Kidney (tissue), 14 donors: ENCODE results near the gene RHCG. TPM values are rescaled to one million over a fixed set of nuclear protein-coding genes. Genes with fewer than 3 reads are reported as not detected.
A peak's percentile ranks its signal among the peaks of the same experiment; 100 is the strongest.

ENCODE experiments used
- DNase-seq, 5 donors: peaks; one replicate each; pipeline ENCODE4 v3.0.0-alpha.2; 2013 to 2020
- FAIRE-seq: peaks from 2 replicates; lab custom pipeline; 2012; peaks lifted over from hg19 to GRCh38; lab: Jason Lieb, UNC
- H3K27ac ChIP-seq, 2 donors: one replicate each; pipeline ENCODE4 v1.7.0; 2013; ENCODE audit warnings: low read depth in 2 of 2, low read length in 2 of 2, inconsistent platforms in 1 of 2
- H3K27me3 ChIP-seq: one replicate; pipeline ENCODE4 v1.7.1; 2013; ENCODE audit warnings: low read length, inconsistent platforms; ENCODE audit not compliant: control insufficient read depth, insufficient read depth
- H3K36me3 ChIP-seq, 3 donors: one replicate each; pipeline versions ENCODE4 v1.7.0 to v1.7.1; 2013; ENCODE audit warnings: low read length in 3 of 3, control low read depth in 1 of 3, inconsistent platforms in 1 of 3; ENCODE audit not compliant: insufficient read depth in 3 of 3, control insufficient read depth in 2 of 3
- H3K4me1 ChIP-seq, 3 donors: one replicate each; pipeline versions ENCODE4 v1.7.0 to v1.7.1; 2013; ENCODE audit warnings: low read length in 3 of 3, inconsistent platforms in 1 of 3, low read depth in 1 of 3; ENCODE audit not compliant: control insufficient read depth in 2 of 3, insufficient read depth in 2 of 3
- H3K4me3 ChIP-seq, 3 donors: one replicate each; pipeline versions ENCODE4 v1.7.0 to v1.8.1; 2013; ENCODE audit warnings: low read length in 3 of 3, control low read depth in 1 of 3, inconsistent platforms in 1 of 3
- H3K9ac ChIP-seq, 3 donors: one replicate each; pipeline versions ENCODE4 v1.7.0 to v1.7.1; 2013; ENCODE audit warnings: low read length in 3 of 3, control low read depth in 1 of 3, inconsistent platforms in 1 of 3
- H3K9me3 ChIP-seq, 3 donors: one replicate each; pipeline versions ENCODE4 v1.7.0 to v1.7.1; 2013; ENCODE audit warnings: low read length in 3 of 3, control low read depth in 1 of 3, inconsistent platforms in 1 of 3; ENCODE audit not compliant: control insufficient read depth in 2 of 3, insufficient read depth in 1 of 3
- intact Hi-C: fragments of 100-400 bp; cut with DNase I; formaldehyde crosslinking; loops from one replicate; pipeline ENCODE4 v1.11.1; 2022
- polyA plus RNA-seq: library from polyadenylated mRNA; stranded (reverse); fragments of 350-450 nt; fragmentation: Illumina TruSeq; extraction: RNeasy Lipid Tissue Mini Kit (QIAGEN cat#74804); gene quantifications from one replicate; pipeline ENCODE4 v1.2.3, GENCODE V29; 2014; ENCODE audit warnings: low read depth, low replicate concordance; ENCODE audit not compliant: insufficient read depth
- total RNA-seq: library from RNA; stranded (reverse); fragmentation: NEBNext Ultra II Directional; extraction: Animal tissue kit (Norgen Biotek cat#: 25700); gene quantifications from one replicate; pipeline ENCODE4 v1.2.1, GENCODE V29; 2021
- TF ChIP-seq, protein P1 (sequence below): IDR thresholded peaks from 3 replicates; pipeline ENCODE4 v1.5.1; 2012; ENCODE audit warnings: mild to moderate bottlenecking, moderate library complexity, borderline replicate concordance; ENCODE audit not compliant: insufficient read depth; ENCODE audit errors: extremely low read depth
- donor health status: control.
- donor health status: control.
- donor health status: control.
- donor health status: control.
- donor health status: control.
- donor health status: DM: yes; HTN: yes; CAD: no.
- donor health status: Normal renal cell carcinoma (clear cell type).

Gene RHCG
- total and polyA plus RNA-seq, 2 donors from 2014 or later, result 1.5 to 373 TPM

DNA sequence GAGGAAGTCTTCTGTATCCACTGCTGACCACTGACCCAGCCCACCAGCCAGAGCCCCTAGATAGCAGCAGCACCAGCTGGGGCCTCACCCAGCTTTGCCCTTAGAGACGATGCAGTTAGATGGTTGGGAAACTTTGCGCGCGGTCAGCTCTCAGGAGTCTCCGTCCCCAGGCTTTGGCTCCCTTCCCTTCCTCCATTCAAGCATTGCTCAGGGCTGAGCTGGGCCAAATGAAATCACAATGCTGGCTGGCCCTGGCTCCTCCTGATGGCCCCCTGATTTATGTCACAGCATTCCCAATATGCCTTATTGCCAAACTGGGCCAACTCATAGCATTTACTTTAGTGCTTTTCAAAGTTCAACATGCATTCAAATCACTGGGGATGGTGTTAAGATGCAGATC lies 34.6 kb upstream of the RHCG start:
- no peak overlapping the region for H3K9ac ChIP-seq
- no peak for FAIRE-seq
- no peaks in the 10 kb centered on the region for H3K36me3 ChIP-seq
- H3K4me3 ChIP-seq, result no peak overlapping the region
- TF ChIP-seq, protein P1, sequence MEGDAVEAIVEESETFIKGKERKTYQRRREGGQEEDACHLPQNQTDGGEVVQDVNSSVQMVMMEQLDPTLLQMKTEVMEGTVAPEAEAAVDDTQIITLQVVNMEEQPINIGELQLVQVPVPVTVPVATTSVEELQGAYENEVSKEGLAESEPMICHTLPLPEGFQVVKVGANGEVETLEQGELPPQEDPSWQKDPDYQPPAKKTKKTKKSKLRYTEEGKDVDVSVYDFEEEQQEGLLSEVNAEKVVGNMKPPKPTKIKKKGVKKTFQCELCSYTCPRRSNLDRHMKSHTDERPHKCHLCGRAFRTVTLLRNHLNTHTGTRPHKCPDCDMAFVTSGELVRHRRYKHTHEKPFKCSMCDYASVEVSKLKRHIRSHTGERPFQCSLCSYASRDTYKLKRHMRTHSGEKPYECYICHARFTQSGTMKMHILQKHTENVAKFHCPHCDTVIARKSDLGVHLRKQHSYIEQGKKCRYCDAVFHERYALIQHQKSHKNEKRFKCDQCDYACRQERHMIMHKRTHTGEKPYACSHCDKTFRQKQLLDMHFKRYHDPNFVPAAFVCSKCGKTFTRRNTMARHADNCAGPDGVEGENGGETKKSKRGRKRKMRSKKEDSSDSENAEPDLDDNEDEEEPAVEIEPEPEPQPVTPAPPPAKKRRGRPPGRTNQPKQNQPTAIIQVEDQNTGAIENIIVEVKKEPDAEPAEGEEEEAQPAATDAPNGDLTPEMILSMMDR, result no peak
- no peaks in the 10 kb centered on the region for H3K9me3 ChIP-seq
- no peak overlapping the region for H3K27ac ChIP-seq
- intact Hi-C loops, result no loop called here
- no peaks in the 10 kb centered on the region for H3K27me3 ChIP-seq
- H3K4me1 ChIP-seq, result peaks cover 0 to 3% (median 0%) of the 10 kb centered on the region in 3 donors
- DNase-seq, result no peak

DNA sequence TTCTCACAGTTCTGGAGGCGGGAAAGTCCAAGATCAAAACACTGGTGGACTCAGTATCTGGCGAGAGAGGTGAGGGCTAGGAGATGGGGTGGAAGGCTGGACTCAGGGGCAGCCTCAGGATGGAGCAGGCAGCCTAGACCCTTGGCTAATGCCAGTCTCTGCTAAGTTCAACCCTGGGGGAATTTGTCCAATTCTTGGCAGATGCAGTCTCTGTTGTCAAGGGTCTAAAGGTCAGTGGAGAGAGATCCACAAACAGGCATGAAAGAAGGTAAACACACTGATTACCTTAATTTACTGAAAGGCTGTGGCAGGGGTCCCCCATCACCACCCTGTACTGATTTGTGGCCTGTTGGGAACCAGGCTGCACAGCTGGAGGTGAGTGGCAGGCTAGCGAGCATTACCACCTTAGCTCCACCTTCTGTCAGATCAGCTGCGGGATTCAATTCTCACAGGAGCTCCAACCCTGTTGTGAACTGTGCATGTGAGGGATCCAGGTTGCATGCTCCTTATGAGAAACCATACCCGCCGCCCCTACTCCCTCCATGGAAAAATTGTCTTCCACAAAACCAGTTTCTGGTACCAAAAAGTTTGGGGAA lies 32.5 kb upstream of the RHCG start:
- DNase-seq (no peak), FAIRE-seq (no peak)
- Histone ChIP-seq H3K4me1 (peaks cover 0 to 3% (median 0%) of the 10 kb centered on the region in 3 donors), H3K4me3 (no peak overlapping the region), H3K36me3 (no peaks in the 10 kb centered on the region), H3K27me3 (no peaks in the 10 kb centered on the region), H3K27ac (no peak overlapping the region), H3K9ac (no peak overlapping the region), H3K9me3 (no peaks in the 10 kb centered on the region)
- intact Hi-C loops, result no loop called here
- TF ChIP-seq, protein P1, result no peak

DNA sequence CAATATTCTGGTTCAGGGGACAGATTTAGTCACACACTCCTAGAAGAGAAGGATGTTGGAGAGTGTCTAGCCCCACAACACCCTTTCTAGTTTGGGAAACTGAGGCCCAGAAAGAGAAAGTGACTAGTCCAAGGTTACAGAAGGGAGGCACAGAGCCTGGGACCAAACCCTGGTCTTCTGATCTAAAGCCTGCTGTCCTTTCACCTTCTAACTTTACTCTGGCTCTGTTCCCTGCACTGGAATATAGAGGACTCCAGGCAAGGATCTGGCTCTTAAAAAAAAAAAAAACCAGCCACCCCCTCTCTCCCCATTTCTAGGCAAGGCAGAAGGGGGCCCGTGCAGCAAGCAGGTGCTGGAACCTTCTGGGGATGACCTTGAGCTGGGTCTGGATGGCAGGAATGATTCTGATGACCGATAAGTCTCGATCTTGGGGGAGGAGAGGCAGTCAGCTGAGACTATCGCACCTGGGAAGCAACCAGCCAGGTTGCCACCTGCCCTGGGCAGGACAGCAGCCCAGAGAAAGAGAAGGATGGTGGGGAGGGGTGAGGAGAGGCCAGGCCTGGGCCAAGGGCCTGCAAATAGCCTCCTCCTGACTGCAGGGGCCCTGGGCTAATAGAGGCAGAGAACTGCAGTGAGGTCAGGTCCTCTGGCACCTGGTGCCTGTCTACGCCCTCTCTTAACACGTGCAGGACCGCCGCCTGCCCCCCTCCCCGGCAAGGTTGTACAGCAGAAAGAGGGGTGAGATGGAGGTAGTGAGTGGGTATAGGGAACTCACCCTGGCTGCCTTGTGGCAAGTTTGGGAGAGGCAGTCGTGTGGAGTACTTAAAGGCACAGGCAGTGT lies 30.4 kb upstream of the RHCG start:
- DNase-seq, result no peak
- intact Hi-C loops, result no loop called here
- H3K36me3 ChIP-seq, result no peaks in the 10 kb centered on the region
- H3K9ac ChIP-seq, result no peak overlapping the region
- H3K27me3 ChIP-seq, result no peaks in the 10 kb centered on the region
- H3K4me3 ChIP-seq, result no peak overlapping the region
- H3K9me3 ChIP-seq, result no peaks in the 10 kb centered on the region
- H3K27ac ChIP-seq, result peak overlapping the region in 1 of 2 donors; percentile 63
- H3K4me1 ChIP-seq, result peaks cover 0 to 3% (median 0%) of the 10 kb centered on the region in 3 donors
- TF ChIP-seq, protein P1, result no peak
- no peak for FAIRE-seq
